ENCODE measurements around the gene AK5. TPM values are rescaled to one million over a fixed set of nuclear protein-coding genes. Genes with fewer than 3 reads are reported as not detected.

The AK5 gene
- total and polyA plus RNA-seq, 2 donors (not counting 1 experiment from before 2014, with no cell fraction given), result 0.18 TPM; not detected in 1

- Mint-ChIP-seq H3K4me3 (no peak overlapping the region), H3K27ac (no peak overlapping the region), H3K27me3 (peaks cover 4% of the 10 kb centered on the region), H3K9me3 (ENCODE audit: insufficient read depth) (no peaks in the 10 kb centered on the region), H3K4me1 (no peaks in the 10 kb centered on the region)
- ATAC-seq (ENCODE audit: low read depth), result no peak
- Histone ChIP-seq H3K79me2 (ENCODE audit: control insufficient read depth, insufficient read depth, low read length) (no peaks in the 10 kb centered on the region), H3K9me3 (ENCODE audit: control extremely low read depth in 1 of 3, control insufficient read depth in 2 of 3, insufficient read depth in 1 of 3, low read length in 2 of 3) (no peaks in the 10 kb centered on the region), H3K4me2 (replicated peaks; ENCODE audit: low read depth, low read length, poor library complexity, severe bottlenecking) (no peak overlapping the region), H3K4me1 (ENCODE audit: control insufficient read depth in 2 of 2, insufficient read depth in 2 of 2, low read length in 2 of 2) (no peaks in the 10 kb centered on the region), H3K27me3 (replicated peaks in 1 of 4; ENCODE audit: control extremely low read depth in 1 of 4, control insufficient read depth in 3 of 4, insufficient read depth in 4 of 4, low read length in 3 of 4) (no peaks in the 10 kb centered on the region), H3K36me3 (replicated peaks in 1 of 2; ENCODE audit: control extremely low read depth in 1 of 2, control insufficient read depth in 1 of 2, extremely low read depth in 1 of 2, insufficient read depth in 2 of 2, low read length in 1 of 2) (no peaks in the 10 kb centered on the region), H3K9ac (ENCODE audit: low read length) (no peak overlapping the region), H2AFZ (ENCODE audit: insufficient read depth, low read depth, low read length, poor library complexity, severe bottlenecking) (no peak overlapping the region), H3K4me3 (ENCODE audit: control extremely low read depth in 1 of 5, extremely low read depth in 1 of 5, insufficient read depth in 1 of 5, low read depth in 2 of 5, low read length in 4 of 5) (no peak overlapping the region), H4K20me1 (ENCODE audit: control insufficient read depth, insufficient read depth, low read length, poor library complexity, severe bottlenecking) (no peaks in the 10 kb centered on the region), H3K27ac (ENCODE audit: low read length in 2 of 2) (no peak overlapping the region)
- TF ChIP-seq CTCF (IDR thresholded peaks at IDR 0.05) (no peak), EZH2 (IDR thresholded peaks at IDR 0.05; ENCODE audit: borderline replicate concordance, insufficient read depth, low read depth, low read length, poor library complexity, severe bottlenecking) (no peak)
- CTCF ChIA-PET, result no interaction called here
- POLR2A ChIA-PET, result no interaction called here
- no peak for DNase-seq
- intact Hi-C loops (cut with micrococcal nuclease), result no loop called here
- WGBS (ENCODE audit: insufficient coverage), result no CpG with 5 or more reads among the region's 1 CpG
These were observed 101.4 kb downstream of the AK5 start for GRCh38 chr1:77383236-77383635.

- H2AFZ ChIP-seq (ENCODE audit: insufficient read depth, low read depth, low read length, poor library complexity, severe bottlenecking), result no peak overlapping the region
- H3K4me3 ChIP-seq (ENCODE audit: control extremely low read depth in 1 of 5, extremely low read depth in 1 of 5, insufficient read depth in 1 of 5, low read depth in 2 of 5, low read length in 4 of 5), result no peak overlapping the region
- no peak overlapping the region for H3K27ac ChIP-seq (ENCODE audit: low read length in 2 of 2)
- Mint-ChIP-seq H3K9me3 (ENCODE audit: insufficient read depth) (no peaks in the 10 kb centered on the region), H3K27me3 (peaks cover 5% of the 10 kb centered on the region), H3K27ac (no peak overlapping the region), H3K4me3 (no peak overlapping the region), H3K4me1 (no peaks in the 10 kb centered on the region)
- whole genome bisulfite sequencing (ENCODE audit: insufficient coverage), result 88% methylated on average over 1 of the region's 3 CpGs
- no peaks in the 10 kb centered on the region for H4K20me1 ChIP-seq (ENCODE audit: control insufficient read depth, insufficient read depth, low read length, poor library complexity, severe bottlenecking)
- no peak overlapping the region for H3K4me2 ChIP-seq (replicated peaks; ENCODE audit: low read depth, low read length, poor library complexity, severe bottlenecking)
- no peaks in the 10 kb centered on the region for H3K79me2 ChIP-seq (ENCODE audit: control insufficient read depth, insufficient read depth, low read length)
- intact Hi-C loops (cut with micrococcal nuclease), result no loop called here
- no peaks in the 10 kb centered on the region for H3K9me3 ChIP-seq (ENCODE audit: control extremely low read depth in 1 of 3, control insufficient read depth in 2 of 3, insufficient read depth in 1 of 3, low read length in 2 of 3)
- DNase-seq (no peak), ATAC-seq (ENCODE audit: low read depth) (no peak)
- H3K9ac ChIP-seq (ENCODE audit: low read length), result no peak overlapping the region
- H3K36me3 ChIP-seq (replicated peaks in 1 of 2; ENCODE audit: control extremely low read depth in 1 of 2, control insufficient read depth in 1 of 2, extremely low read depth in 1 of 2, insufficient read depth in 2 of 2, low read length in 1 of 2), result no peaks in the 10 kb centered on the region
- CTCF ChIA-PET, result no interaction called here
- no peak for TF ChIP-seq CTCF (IDR thresholded peaks at IDR 0.05)
- TF ChIP-seq EZH2 (IDR thresholded peaks at IDR 0.05; ENCODE audit: borderline replicate concordance, insufficient read depth, low read depth, low read length, poor library complexity, severe bottlenecking), result no peak
- H3K4me1 ChIP-seq (ENCODE audit: control insufficient read depth in 2 of 2, insufficient read depth in 2 of 2, low read length in 2 of 2), result no peaks in the 10 kb centered on the region
- POLR2A ChIA-PET, result no interaction called here
- no peaks in the 10 kb centered on the region for H3K27me3 ChIP-seq (replicated peaks in 1 of 4; ENCODE audit: control extremely low read depth in 1 of 4, control insufficient read depth in 3 of 4, insufficient read depth in 4 of 4, low read length in 3 of 4)
These were observed 103.7 kb downstream of the AK5 start for GRCh38 chr1:77385551-77385950.

Data from B cell (primary cell).